ENCODE results near the gene ELP5. TPM values are rescaled to one million over a fixed set of nuclear protein-coding genes. Genes with fewer than 3 reads are reported as not detected.

Gene ELP5
- total and polyA plus RNA-seq, 10 of the 15 experiments (the other 5 are each of a cell fraction or from before 2014, with no cell fraction given), result 41.1 to 109 (median 77.5) TPM

DNA sequence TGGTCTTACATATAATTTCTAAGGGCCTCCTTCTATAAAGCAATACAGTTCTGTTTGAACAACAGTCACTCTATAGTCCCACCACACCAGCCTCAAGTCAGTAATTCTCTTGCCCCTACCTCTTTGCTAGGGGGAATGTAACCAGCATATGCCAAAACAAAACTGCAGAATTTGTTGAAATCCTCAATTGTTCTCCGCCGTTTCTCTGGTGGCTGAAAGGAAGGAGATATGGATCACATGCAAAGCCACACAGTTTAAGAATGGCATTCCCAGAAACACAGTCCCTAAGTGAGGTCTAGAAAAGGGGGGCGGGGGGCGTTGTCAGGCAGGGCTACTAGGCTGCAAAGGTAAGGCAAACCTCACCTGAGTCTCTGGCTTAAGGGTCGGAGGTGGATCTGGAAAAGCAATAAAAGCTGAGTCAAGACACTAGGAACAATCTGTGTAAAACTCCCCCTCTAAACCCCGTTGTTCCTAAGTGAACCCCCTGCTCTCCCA is 14.7 kb upstream of the ELP5 start (continued):
- TF ChIP-seq, protein P1, sequence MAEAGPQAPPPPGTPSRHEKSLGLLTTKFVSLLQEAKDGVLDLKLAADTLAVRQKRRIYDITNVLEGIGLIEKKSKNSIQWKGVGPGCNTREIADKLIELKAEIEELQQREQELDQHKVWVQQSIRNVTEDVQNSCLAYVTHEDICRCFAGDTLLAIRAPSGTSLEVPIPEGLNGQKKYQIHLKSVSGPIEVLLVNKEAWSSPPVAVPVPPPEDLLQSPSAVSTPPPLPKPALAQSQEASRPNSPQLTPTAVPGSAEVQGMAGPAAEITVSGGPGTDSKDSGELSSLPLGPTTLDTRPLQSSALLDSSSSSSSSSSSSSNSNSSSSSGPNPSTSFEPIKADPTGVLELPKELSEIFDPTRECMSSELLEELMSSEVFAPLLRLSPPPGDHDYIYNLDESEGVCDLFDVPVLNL (IDR thresholded peaks at IDR 0.05; ENCODE audit: low read depth, low read length), result no peak
- TF ChIP-seq TCF3 (IDR thresholded peaks at IDR 0.05; ENCODE audit: borderline replicate concordance, insufficient read depth, low read depth, low read length) (no peak), PKNOX1 (IDR thresholded peaks at IDR 0.05) (no peak), ELK1 (IDR thresholded peaks at IDR 0.05; ENCODE audit: low read depth, low read length) (no peak), MTA2 (IDR thresholded peaks at IDR 0.05; ENCODE audit: low read depth) (no peak), MXI1 (IDR thresholded peaks at IDR 0.05; ENCODE audit: low read depth, low read length) (no peak), SREBF1 (IDR thresholded peaks at IDR 0.05; ENCODE audit: low read length) (no peak), CREB1 (IDR thresholded peaks at IDR 0.05; ENCODE audit: low read depth) (no peak), NFXL1 (IDR thresholded peaks at IDR 0.05; ENCODE audit: borderline replicate concordance) (no peak)
- TF ChIP-seq, protein P2, sequence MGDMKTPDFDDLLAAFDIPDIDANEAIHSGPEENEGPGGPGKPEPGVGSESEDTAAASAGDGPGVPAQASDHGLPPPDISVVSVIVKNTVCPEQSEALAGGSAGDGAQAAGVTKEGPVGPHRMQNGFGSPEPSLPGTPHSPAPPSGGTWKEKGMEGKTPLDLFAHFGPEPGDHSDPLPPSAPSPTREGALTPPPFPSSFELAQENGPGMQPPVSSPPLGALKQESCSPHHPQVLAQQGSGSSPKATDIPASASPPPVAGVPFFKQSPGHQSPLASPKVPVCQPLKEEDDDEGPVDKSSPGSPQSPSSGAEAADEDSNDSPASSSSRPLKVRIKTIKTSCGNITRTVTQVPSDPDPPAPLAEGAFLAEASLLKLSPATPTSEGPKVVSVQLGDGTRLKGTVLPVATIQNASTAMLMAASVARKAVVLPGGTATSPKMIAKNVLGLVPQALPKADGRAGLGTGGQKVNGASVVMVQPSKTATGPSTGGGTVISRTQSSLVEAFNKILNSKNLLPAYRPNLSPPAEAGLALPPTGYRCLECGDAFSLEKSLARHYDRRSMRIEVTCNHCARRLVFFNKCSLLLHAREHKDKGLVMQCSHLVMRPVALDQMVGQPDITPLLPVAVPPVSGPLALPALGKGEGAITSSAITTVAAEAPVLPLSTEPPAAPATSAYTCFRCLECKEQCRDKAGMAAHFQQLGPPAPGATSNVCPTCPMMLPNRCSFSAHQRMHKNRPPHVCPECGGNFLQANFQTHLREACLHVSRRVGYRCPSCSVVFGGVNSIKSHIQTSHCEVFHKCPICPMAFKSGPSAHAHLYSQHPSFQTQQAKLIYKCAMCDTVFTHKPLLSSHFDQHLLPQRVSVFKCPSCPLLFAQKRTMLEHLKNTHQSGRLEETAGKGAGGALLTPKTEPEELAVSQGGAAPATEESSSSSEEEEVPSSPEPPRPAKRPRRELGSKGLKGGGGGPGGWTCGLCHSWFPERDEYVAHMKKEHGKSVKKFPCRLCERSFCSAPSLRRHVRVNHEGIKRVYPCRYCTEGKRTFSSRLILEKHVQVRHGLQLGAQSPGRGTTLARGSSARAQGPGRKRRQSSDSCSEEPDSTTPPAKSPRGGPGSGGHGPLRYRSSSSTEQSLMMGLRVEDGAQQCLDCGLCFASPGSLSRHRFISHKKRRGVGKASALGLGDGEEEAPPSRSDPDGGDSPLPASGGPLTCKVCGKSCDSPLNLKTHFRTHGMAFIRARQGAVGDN (IDR thresholded peaks at IDR 0.05), result no peak
